ENCODE measurements around the gene CPNE2.

- no peak for TF ChIP-seq CTCF (IDR thresholded peaks at IDR 0.05)
- TF ChIP-seq POLR2A (IDR thresholded peaks at IDR 0.05), result no peak
These were observed 16.0 kb downstream of the CPNE2 start for GRCh38 chr16:57108432-57108831.

Measured in testis (tissue), 2 donors.